ENCODE measurements around the gene EPHB1. TPM values are rescaled to one million over a fixed set of nuclear protein-coding genes. Genes with fewer than 3 reads are reported as not detected.

The EPHB1 gene
- total RNA-seq, 3 donors from 2014 or later = 0.31 to 6.9 (median 0.64) TPM

DNA sequence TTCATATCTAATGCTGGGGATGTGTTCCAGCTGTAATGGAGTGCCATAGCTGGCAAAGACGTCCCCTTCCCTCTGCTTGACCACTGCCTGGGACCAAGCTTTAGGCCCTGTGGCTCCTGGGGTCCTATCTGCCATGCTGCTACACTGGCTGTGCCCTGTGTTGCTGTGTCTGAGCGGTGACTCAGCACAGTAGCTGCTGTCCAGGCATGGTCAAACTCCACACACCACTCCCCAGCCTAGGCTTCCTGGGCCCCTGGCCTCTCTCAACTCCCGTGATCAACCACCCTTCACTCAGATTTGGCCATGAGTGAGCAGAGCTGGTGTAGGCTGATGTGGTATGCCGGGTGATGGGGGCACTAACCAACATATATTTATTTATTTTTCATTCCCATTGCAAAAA is 27.0 kb downstream of the EPHB1 start:
- H3K4me3 ChIP-seq = no peak overlapping the region
- TF ChIP-seq, protein P1, sequence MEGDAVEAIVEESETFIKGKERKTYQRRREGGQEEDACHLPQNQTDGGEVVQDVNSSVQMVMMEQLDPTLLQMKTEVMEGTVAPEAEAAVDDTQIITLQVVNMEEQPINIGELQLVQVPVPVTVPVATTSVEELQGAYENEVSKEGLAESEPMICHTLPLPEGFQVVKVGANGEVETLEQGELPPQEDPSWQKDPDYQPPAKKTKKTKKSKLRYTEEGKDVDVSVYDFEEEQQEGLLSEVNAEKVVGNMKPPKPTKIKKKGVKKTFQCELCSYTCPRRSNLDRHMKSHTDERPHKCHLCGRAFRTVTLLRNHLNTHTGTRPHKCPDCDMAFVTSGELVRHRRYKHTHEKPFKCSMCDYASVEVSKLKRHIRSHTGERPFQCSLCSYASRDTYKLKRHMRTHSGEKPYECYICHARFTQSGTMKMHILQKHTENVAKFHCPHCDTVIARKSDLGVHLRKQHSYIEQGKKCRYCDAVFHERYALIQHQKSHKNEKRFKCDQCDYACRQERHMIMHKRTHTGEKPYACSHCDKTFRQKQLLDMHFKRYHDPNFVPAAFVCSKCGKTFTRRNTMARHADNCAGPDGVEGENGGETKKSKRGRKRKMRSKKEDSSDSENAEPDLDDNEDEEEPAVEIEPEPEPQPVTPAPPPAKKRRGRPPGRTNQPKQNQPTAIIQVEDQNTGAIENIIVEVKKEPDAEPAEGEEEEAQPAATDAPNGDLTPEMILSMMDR (IDR thresholded peaks at IDR 0.05) = no peak
- DNase-seq (no peak), ATAC-seq (no peak)
- intact Hi-C loops (cut with DNase I, micrococcal nuclease) = no loop called here
- H3K4me1 ChIP-seq (ENCODE audit: low read depth) = no peaks in the 10 kb centered on the region
- H3K36me3 ChIP-seq (ENCODE audit: low read depth) = no peaks in the 10 kb centered on the region
- H3K9me3 ChIP-seq = no peaks in the 10 kb centered on the region

DNA sequence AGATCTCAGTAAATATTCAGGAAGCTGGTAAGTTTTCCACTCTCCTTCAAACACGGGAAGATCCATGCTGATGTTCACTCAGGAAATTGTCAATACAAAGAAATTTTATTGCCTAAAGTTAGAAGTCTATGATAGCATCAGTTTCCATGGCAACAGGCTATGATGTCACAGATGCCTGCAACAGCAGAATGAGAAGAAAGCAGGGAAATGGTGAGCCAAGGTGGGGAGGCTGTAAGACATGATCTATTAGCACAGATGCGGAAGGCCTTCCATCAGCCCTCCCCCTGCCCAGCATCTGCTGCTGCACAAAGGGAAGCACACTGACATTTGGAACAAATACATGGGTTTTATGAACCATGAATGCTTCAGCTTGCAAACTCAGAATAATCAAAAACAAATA is 28.6 kb downstream of the EPHB1 start:
- no peak for ATAC-seq
- H3K4me3 ChIP-seq = no peak overlapping the region
- H3K9me3 ChIP-seq = no peaks in the 10 kb centered on the region
- intact Hi-C loops (cut with DNase I, micrococcal nuclease) = no loop called here
- TF ChIP-seq, protein P1 (IDR thresholded peaks at IDR 0.05) = no peak
- no peaks in the 10 kb centered on the region for H3K36me3 ChIP-seq (ENCODE audit: low read depth)
- no peak for DNase-seq
- H3K4me1 ChIP-seq (ENCODE audit: low read depth) = no peaks in the 10 kb centered on the region

DNA sequence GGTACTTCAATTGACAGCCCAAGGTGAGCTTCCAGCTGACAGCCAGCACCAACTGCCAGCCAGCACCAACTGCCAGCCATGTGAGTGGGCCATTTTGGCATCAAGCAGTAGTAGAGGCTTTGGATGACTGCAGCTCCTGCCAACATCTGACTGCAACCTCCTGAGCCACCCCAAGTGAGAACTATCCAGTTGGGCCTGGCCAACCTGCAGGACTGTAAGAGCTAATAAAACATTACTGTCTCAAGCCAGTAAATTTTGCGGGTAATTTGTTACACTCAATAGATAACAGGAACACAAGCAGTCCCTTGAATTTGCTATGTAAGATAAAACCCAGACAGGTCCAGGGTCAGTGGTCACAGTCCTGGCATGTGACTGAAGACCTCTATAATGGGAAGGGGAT is 29.7 kb downstream of the EPHB1 start:
- Histone ChIP-seq H3K4me3 (no peak overlapping the region), H3K4me1 (ENCODE audit: low read depth) (no peaks in the 10 kb centered on the region), H3K9me3 (no peaks in the 10 kb centered on the region), H3K36me3 (ENCODE audit: low read depth) (no peaks in the 10 kb centered on the region)
- DNase-seq (no peak), ATAC-seq (no peak)
- intact Hi-C loops (cut with DNase I, micrococcal nuclease) = no loop called here
- TF ChIP-seq, protein P1 (IDR thresholded peaks at IDR 0.05) = no peak

DNA sequence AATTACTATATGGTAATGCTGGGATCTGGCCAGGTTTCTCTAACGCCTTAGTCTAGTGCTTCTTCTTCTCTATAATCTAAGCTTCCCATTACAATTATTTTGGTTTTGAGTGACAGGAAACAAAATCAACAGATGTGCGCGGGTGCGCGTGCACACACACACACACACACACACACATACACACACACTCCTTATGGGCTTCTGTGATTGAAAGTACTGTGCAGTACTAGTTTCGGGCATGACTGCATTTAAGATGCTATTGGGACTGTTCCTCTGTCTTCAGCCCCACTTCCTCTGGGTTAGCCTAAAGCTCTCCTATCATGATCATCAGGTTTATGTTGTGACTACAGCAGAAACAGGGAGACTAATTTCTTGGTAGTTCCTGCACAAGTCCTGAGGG is 32.2 kb downstream of the EPHB1 start:
- TF ChIP-seq, protein P1 (IDR thresholded peaks at IDR 0.05) = no peak
- no peak for DNase-seq
- ATAC-seq = no peak
- no peaks in the 10 kb centered on the region for H3K9me3 ChIP-seq
- intact Hi-C loops (cut with DNase I, micrococcal nuclease) = no loop called here
- no peaks in the 10 kb centered on the region for H3K36me3 ChIP-seq (ENCODE audit: low read depth)
- no peaks in the 10 kb centered on the region for H3K4me1 ChIP-seq (ENCODE audit: low read depth)
- H3K4me3 ChIP-seq = no peak overlapping the region

DNA sequence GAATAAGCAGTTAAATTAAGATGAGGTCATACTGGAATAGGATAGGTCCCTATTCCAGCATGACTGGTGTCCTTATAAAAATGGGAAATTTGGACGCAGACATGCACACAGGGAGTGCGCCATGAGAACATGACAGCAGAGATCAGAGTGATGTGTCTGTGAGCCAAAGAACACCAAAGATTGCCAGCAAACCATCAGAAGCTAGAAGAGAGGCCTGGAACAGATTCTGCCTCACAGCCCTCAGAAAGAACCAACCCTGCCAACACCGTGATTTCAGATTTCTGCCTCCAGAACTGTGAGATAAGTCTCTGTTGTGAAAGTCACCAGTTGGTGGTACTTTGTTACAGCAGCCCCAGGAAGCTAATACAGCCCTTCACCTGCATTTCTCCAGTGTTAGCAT is 34.7 kb downstream of the EPHB1 start:
- intact Hi-C loops (cut with DNase I, micrococcal nuclease) = no loop called here
- H3K4me1 ChIP-seq (ENCODE audit: low read depth) = no peaks in the 10 kb centered on the region
- H3K9me3 ChIP-seq = no peaks in the 10 kb centered on the region
- no peak for DNase-seq
- H3K36me3 ChIP-seq (ENCODE audit: low read depth) = no peaks in the 10 kb centered on the region
- H3K4me3 ChIP-seq = no peak overlapping the region
- ATAC-seq = no peak
- TF ChIP-seq, protein P1 (IDR thresholded peaks at IDR 0.05) = no peak

DNA sequence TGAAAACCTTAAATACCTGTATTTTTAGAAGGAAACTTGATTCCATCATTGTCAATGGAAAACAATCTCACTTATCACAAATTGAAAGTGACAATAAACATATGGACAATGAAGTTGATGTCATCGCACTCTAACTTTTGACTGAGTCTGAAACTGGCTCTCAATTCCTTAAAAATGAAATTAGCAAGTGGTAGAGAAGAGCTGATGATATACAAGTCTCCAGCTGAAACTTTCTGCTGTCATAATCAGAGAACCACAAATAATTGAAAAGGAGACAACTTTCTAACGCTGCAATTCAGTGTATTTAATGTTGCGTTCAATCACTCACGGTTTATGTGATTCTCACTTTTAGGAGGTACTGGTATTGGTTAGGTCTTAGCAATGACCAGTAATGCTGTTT is 37.5 kb downstream of the EPHB1 start:
- TF ChIP-seq, protein P1 (IDR thresholded peaks at IDR 0.05) = no peak
- no peak overlapping the region for H3K4me3 ChIP-seq
- no peaks in the 10 kb centered on the region for H3K36me3 ChIP-seq (ENCODE audit: low read depth)
- H3K4me1 ChIP-seq (ENCODE audit: low read depth) = no peaks in the 10 kb centered on the region
- DNase-seq = no peak
- ATAC-seq = no peak
- no peaks in the 10 kb centered on the region for H3K9me3 ChIP-seq
- intact Hi-C loops (cut with DNase I, micrococcal nuclease) = no loop called here
